ENCODE measurements around the gene NACC2.
A peak's percentile ranks its signal among the peaks of the same experiment; 100 is the strongest.

NACC2 gene

DNA sequence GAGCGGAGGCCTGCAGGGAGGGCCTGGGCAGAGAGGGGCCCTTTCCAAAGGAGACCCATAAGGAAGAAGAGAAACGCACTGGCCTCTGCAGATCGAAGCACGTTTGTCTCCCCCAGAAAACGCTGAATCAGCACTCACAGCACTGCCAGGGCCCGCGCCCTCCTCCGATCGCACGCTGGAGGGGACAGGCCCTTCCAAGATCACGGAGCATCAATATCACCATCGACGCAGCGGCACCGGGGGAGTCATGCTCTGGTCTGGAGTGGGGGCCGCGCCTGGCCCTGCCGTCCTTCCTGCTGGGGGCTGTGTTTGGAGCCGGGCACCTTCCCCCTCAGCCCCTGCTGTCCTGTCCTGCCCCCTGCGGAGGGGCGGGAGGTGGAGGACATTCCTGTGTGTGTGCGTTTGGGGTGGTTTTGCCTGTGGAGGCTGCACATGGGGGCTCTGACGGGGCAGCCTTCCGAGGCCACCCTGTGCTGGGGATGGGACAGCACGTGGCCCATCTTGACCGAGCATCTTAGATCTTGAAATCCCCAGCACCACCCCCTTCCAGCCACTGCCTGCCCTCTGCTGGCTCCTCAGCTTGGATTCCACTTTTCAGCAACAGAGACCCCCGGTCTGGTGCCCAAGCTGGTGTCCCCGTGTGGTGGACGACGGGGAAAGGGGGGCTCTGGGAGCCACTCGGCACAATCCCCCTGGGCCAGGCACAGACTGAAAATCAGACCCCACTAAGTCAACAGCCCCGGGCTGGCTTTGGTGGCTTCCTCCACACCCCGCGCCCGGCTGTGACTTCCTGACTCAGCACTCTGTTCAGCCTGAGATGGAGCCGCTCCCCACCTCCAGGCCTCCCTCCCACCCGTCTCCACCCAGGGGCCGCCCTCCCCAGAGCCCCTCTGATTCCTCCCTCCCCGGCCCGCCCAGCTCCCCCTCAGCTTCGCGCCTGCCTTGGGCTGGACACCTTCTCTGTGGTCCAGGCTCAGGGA lies 15.3 kb upstream of the NACC2 start:
- H3K56ac ChIP-seq (ENCODE audit: low read length): peak overlapping the region; percentile 81
- H3K18ac ChIP-seq (ENCODE audit: low read length): peak overlapping the region; percentile 16
- H3K4me2 ChIP-seq (ENCODE audit: low read length): peak overlapping the region; percentile 62
- H3K4me1 ChIP-seq (ENCODE audit: control insufficient read depth, low read depth, low read length): no peaks in the 10 kb centered on the region
- no CpG with 5 or more reads among the region's 42 CpGs for WGBS (ENCODE audit: extremely low coverage, insufficient coverage, low lambda C conversion rate)
- DNase-seq: peak; percentile 73
- H2BK120ac ChIP-seq (ENCODE audit: low read depth, low read length): no peak overlapping the region
- H4K5ac ChIP-seq (ENCODE audit: low read length): no peak overlapping the region
- no peaks in the 10 kb centered on the region for H3K27me3 ChIP-seq (ENCODE audit: insufficient read depth, low read length, poor library complexity)
- no peak overlapping the region for H3K4me3 ChIP-seq (ENCODE audit: low read length)
- no peak overlapping the region for H2BK15ac ChIP-seq (replicated peaks; ENCODE audit: low read depth)
- H3K36me3 ChIP-seq (ENCODE audit: control insufficient read depth, insufficient read depth, low read length): no peaks in the 10 kb centered on the region
- no peak overlapping the region for H3K23ac ChIP-seq (ENCODE audit: low read length)
- H2BK5ac ChIP-seq (ENCODE audit: low read length): no peak overlapping the region
- peak overlapping the region; percentile 69 for H3K27ac ChIP-seq (ENCODE audit: low read depth, low read length)
- H3K79me1 ChIP-seq (ENCODE audit: low read length): peaks cover 2% of the 10 kb centered on the region
- H3K4ac ChIP-seq (ENCODE audit: low read depth, low read length): no peak overlapping the region
- no peak overlapping the region for H4K8ac ChIP-seq (ENCODE audit: low read depth, low read length)
- peak overlapping the region; percentile 41 for H3K9ac ChIP-seq (ENCODE audit: low read length)
- no peak overlapping the region for H2AK5ac ChIP-seq (ENCODE audit: low read length)
- no peaks in the 10 kb centered on the region for H3K79me2 ChIP-seq (ENCODE audit: control insufficient read depth, insufficient read depth, low read length)

DNA sequence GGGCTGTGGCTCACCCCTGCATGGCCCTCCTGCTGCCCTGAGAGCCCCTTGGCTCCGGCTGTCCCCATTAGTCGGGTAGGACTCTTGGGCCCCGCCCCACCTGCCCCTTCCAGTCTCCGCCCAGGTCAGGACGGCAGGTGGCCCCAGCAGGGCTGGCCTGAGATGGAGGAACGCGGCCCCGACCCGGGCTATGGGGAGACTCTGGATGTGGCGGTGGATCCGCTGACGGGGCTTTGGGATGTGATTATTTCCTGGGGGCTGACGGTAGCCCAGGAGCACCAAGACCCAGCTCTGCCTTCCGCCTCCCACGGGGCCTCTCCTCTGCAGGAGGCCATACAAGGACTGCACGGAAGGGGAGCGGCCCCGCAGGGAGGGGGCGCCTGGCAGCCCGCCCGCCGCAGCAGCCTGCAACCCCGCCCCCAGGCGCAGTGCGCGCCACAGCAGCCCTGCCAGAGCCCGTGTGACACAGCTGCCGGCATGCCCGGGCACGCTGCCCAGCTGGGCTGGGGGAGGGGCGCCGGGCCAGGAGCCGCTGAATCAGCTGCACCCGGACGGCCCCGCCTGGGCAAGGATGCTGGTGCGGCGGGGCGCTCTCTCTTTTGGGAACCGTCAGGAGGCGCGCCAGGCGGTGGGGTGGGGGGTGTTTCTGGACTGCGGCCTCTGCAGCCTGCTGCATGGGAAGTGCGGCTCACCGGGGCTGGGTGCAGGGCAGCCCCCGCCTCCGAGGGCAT lies 14.4 kb upstream of the NACC2 start:
- H2BK5ac ChIP-seq (ENCODE audit: low read length): no peak overlapping the region
- H2BK15ac ChIP-seq (replicated peaks; ENCODE audit: low read depth): no peak overlapping the region
- peak; percentile 63 for DNase-seq
- H4K8ac ChIP-seq (ENCODE audit: low read depth, low read length): no peak overlapping the region
- peak overlapping the region; percentile 69 for H3K27ac ChIP-seq (ENCODE audit: low read depth, low read length)
- H3K4me3 ChIP-seq (ENCODE audit: low read length): no peak overlapping the region
- H4K5ac ChIP-seq (ENCODE audit: low read length): no peak overlapping the region
- peak overlapping the region; percentile 41 for H3K9ac ChIP-seq (ENCODE audit: low read length)
- no peak overlapping the region for H2BK120ac ChIP-seq (ENCODE audit: low read depth, low read length)
- H3K4ac ChIP-seq (ENCODE audit: low read depth, low read length): no peak overlapping the region
- no peaks in the 10 kb centered on the region for H3K36me3 ChIP-seq (ENCODE audit: control insufficient read depth, insufficient read depth, low read length)
- H3K56ac ChIP-seq (ENCODE audit: low read length): peak overlapping the region; percentile 81
- H3K4me1 ChIP-seq (ENCODE audit: control insufficient read depth, low read depth, low read length): no peaks in the 10 kb centered on the region
- WGBS (ENCODE audit: extremely low coverage, insufficient coverage, low lambda C conversion rate): no CpG with 5 or more reads among the region's 48 CpGs
- H3K4me2 ChIP-seq (ENCODE audit: low read length): peak overlapping the region; percentile 62
- peak overlapping the region; percentile 9 for H3K23ac ChIP-seq (ENCODE audit: low read length)
- H2AK5ac ChIP-seq (ENCODE audit: low read length): no peak overlapping the region
- peak overlapping the region; percentile 11 for H3K18ac ChIP-seq (ENCODE audit: low read length)
- H3K79me1 ChIP-seq (ENCODE audit: low read length): no peaks in the 10 kb centered on the region
- no peaks in the 10 kb centered on the region for H3K27me3 ChIP-seq (ENCODE audit: insufficient read depth, low read length, poor library complexity)
- H3K79me2 ChIP-seq (ENCODE audit: control insufficient read depth, insufficient read depth, low read length): no peaks in the 10 kb centered on the region

GRCh38 chr9:136108648-136109266 lies 13.7 kb upstream of the NACC2 start:
- Histone ChIP-seq H2AK5ac (ENCODE audit: low read length) (no peak overlapping the region), H3K79me1 (ENCODE audit: low read length) (no peaks in the 10 kb centered on the region), H3K27ac (ENCODE audit: low read depth, low read length) (peak overlapping the region; percentile 69), H3K23ac (ENCODE audit: low read length) (peak overlapping the region; percentile 24), H3K4me3 (ENCODE audit: low read length) (no peak overlapping the region), H4K8ac (ENCODE audit: low read depth, low read length) (no peak overlapping the region), H2BK15ac (replicated peaks; ENCODE audit: low read depth) (no peak overlapping the region), H3K4me1 (ENCODE audit: control insufficient read depth, low read depth, low read length) (no peaks in the 10 kb centered on the region), H2BK5ac (ENCODE audit: low read length) (no peak overlapping the region), H3K9ac (ENCODE audit: low read length) (no peak overlapping the region), H3K18ac (ENCODE audit: low read length) (peak overlapping the region; percentile 11), H3K4ac (ENCODE audit: low read depth, low read length) (no peak overlapping the region), H3K36me3 (ENCODE audit: control insufficient read depth, insufficient read depth, low read length) (no peaks in the 10 kb centered on the region), H3K4me2 (ENCODE audit: low read length) (no peak overlapping the region), H3K79me2 (ENCODE audit: control insufficient read depth, insufficient read depth, low read length) (no peaks in the 10 kb centered on the region), H2BK120ac (ENCODE audit: low read depth, low read length) (no peak overlapping the region), H4K5ac (ENCODE audit: low read length) (no peak overlapping the region), H3K56ac (ENCODE audit: low read length) (peak overlapping the region; percentile 34), H3K27me3 (ENCODE audit: insufficient read depth, low read length, poor library complexity) (no peaks in the 10 kb centered on the region)
- DNase-seq: no peak
- no CpG with 5 or more reads among the region's 27 CpGs for WGBS (ENCODE audit: extremely low coverage, insufficient coverage, low lambda C conversion rate)

DNA sequence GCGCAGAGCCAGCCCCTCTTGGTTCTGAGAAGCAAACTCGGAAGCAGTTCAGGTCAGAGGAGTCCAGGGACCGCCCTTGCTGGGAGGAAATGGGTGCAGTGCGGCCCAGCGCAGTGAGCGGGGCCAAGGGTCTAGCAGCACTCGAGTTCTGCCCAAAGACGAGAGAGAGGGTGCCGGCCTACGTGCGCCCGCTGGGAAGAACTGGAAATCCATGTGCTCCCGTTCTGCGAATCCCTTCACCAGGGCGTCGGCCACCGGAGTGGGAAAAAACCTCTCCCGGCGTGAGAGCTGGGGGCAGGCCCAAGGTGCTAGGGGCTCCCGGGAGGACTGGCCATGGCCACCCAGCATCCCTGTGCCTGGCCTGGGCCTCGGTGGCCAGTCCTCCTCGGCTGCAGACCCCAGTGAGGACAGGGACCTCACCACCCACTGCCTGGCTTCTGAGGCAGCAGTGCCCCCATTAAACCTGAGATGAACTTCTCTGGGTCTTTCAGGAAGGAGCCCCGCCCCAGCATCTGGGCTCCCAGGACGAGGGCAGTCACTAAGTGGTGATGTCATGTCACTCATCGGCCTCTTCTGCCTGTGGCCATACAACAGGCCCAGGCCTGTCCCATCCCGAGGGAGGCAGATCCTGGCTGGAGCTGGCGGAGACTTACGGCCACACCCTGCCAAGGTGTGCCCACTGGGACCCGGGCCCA lies 13.0 kb upstream of the NACC2 start:
- no peak overlapping the region for H3K4me3 ChIP-seq (ENCODE audit: low read length)
- H3K79me2 ChIP-seq (ENCODE audit: control insufficient read depth, insufficient read depth, low read length): no peaks in the 10 kb centered on the region
- no peaks in the 10 kb centered on the region for H3K79me1 ChIP-seq (ENCODE audit: low read length)
- DNase-seq: no peak
- WGBS (ENCODE audit: extremely low coverage, insufficient coverage, low lambda C conversion rate): no CpG with 5 or more reads among the region's 29 CpGs
- H2AK5ac ChIP-seq (ENCODE audit: low read length): no peak overlapping the region
- no peak overlapping the region for H2BK5ac ChIP-seq (ENCODE audit: low read length)
- H3K4me2 ChIP-seq (ENCODE audit: low read length): no peak overlapping the region
- no peaks in the 10 kb centered on the region for H3K27me3 ChIP-seq (ENCODE audit: insufficient read depth, low read length, poor library complexity)
- peak overlapping the region; percentile 60 for H3K56ac ChIP-seq (ENCODE audit: low read length)
- H4K8ac ChIP-seq (ENCODE audit: low read depth, low read length): no peak overlapping the region
- H3K4me1 ChIP-seq (ENCODE audit: control insufficient read depth, low read depth, low read length): no peaks in the 10 kb centered on the region
- H3K36me3 ChIP-seq (ENCODE audit: control insufficient read depth, insufficient read depth, low read length): no peaks in the 10 kb centered on the region
- no peak overlapping the region for H3K18ac ChIP-seq (ENCODE audit: low read length)
- no peak overlapping the region for H3K23ac ChIP-seq (ENCODE audit: low read length)
- no peak overlapping the region for H2BK120ac ChIP-seq (ENCODE audit: low read depth, low read length)
- H3K4ac ChIP-seq (ENCODE audit: low read depth, low read length): no peak overlapping the region
- no peak overlapping the region for H3K9ac ChIP-seq (ENCODE audit: low read length)
- no peak overlapping the region for H2BK15ac ChIP-seq (replicated peaks; ENCODE audit: low read depth)
- H3K27ac ChIP-seq (ENCODE audit: low read depth, low read length): no peak overlapping the region
- no peak overlapping the region for H4K5ac ChIP-seq (ENCODE audit: low read length)

GRCh38 chr9:136107155-136107952 lies 12.3 kb upstream of the NACC2 start:
- Histone ChIP-seq H4K5ac (ENCODE audit: low read length) (no peak overlapping the region), H3K4me2 (ENCODE audit: low read length) (no peak overlapping the region), H2BK15ac (replicated peaks; ENCODE audit: low read depth) (no peak overlapping the region), H3K27ac (ENCODE audit: low read depth, low read length) (no peak overlapping the region), H2BK5ac (ENCODE audit: low read length) (no peak overlapping the region), H4K8ac (ENCODE audit: low read depth, low read length) (no peak overlapping the region), H3K4me1 (ENCODE audit: control insufficient read depth, low read depth, low read length) (no peaks in the 10 kb centered on the region), H3K4me3 (ENCODE audit: low read length) (no peak overlapping the region), H3K9ac (ENCODE audit: low read length) (no peak overlapping the region), H2BK120ac (ENCODE audit: low read depth, low read length) (no peak overlapping the region), H3K4ac (ENCODE audit: low read depth, low read length) (no peak overlapping the region), H2AK5ac (ENCODE audit: low read length) (no peak overlapping the region), H3K36me3 (ENCODE audit: control insufficient read depth, insufficient read depth, low read length) (no peaks in the 10 kb centered on the region), H3K27me3 (ENCODE audit: insufficient read depth, low read length, poor library complexity) (no peaks in the 10 kb centered on the region), H3K18ac (ENCODE audit: low read length) (no peak overlapping the region), H3K56ac (ENCODE audit: low read length) (no peak overlapping the region), H3K23ac (ENCODE audit: low read length) (no peak overlapping the region), H3K79me2 (ENCODE audit: control insufficient read depth, insufficient read depth, low read length) (no peaks in the 10 kb centered on the region), H3K79me1 (ENCODE audit: low read length) (no peaks in the 10 kb centered on the region)
- WGBS (ENCODE audit: extremely low coverage, insufficient coverage, low lambda C conversion rate): no CpG with 5 or more reads among the region's 29 CpGs
- no peak for DNase-seq

All from mesendoderm (in vitro differentiated cells).